PC-3 (cell line): ENCODE data around the gene DHFR. TPM values are rescaled to one million over a fixed set of nuclear protein-coding genes. Genes with fewer than 3 reads are reported as not detected.

ENCODE experiments used
- ATAC-seq: fragments of 200-7000 bp; cut with Tn5 transposase; 2 replicates; pipeline ENCODE4 v1.9.1; 2020; ENCODE audit warnings: mild to moderate bottlenecking, moderate library complexity
- BruUV-seq: library from RNA; stranded (reverse); fragments of 400-500 nt; replicated peaks from 2 replicates; lab custom pipeline; 2021; lab: Mats Ljungman, UMichigan
- CTCF ChIA-PET: fragments of 300-600 bp; sonication (Branson Sonifier 250); formaldehyde crosslinking; loops from one replicate; lab custom pipeline; 2022; ENCODE audit warnings: antibody characterized with exemption; lab: Charles Lee
- POLR2A ChIA-PET: fragments of 300-600 bp; sonication (Branson Sonifier 250); formaldehyde crosslinking; loops from one replicate; lab custom pipeline; 2022; ENCODE audit warnings: antibody characterized with exemption; ENCODE audit not compliant: unreplicated experiment; lab: Charles Lee
- DNase-seq: peaks from one replicate; pipeline ENCODE4 v3.0.0-alpha.2; 2015
- H2AFZ ChIP-seq: fragments of 300-600 bp; sonication (generic); 2 replicates; pipeline ENCODE4 v1.6.0; 2016; ENCODE audit warnings: antibody characterized with exemption, low read length
- H3F3A ChIP-seq: fragments of 300-600 bp; sonication (generic); one replicate; pipeline ENCODE4 v1.6.0; 2017; ENCODE audit warnings: antibody characterized with exemption, low read length, control low read depth, mild to moderate bottlenecking; ENCODE audit not compliant: unreplicated experiment
- H3K27ac ChIP-seq: fragments of 300-600 bp; sonication (generic); 2 replicates; pipeline ENCODE4 v1.5.1; 2016; ENCODE audit warnings: mild to moderate bottlenecking, low read length
- H3K27me3 ChIP-seq: fragments of 300-600 bp; sonication (generic); 2 replicates; pipeline ENCODE4 v1.6.1; 2016; ENCODE audit warnings: low read length, mixed read lengths
- H3K36me3 ChIP-seq: fragments of 300-600 bp; sonication (generic); 2 replicates; pipeline ENCODE4 v1.6.1; 2016; ENCODE audit warnings: low read depth, mixed run types, low read length, mixed read lengths
- H3K4me1 ChIP-seq: fragments of 300-600 bp; sonication (generic); 2 replicates; pipeline ENCODE4 v1.5.1; 2016; ENCODE audit warnings: low read length; ENCODE audit not compliant: insufficient read depth
- H3K4me2 ChIP-seq: fragments of 300-600 bp; sonication (generic); 2 replicates; pipeline ENCODE4 v1.6.0; 2016; ENCODE audit warnings: low read length
- H3K4me3 ChIP-seq: fragments of 300-600 bp; sonication (generic); 2 replicates; pipeline ENCODE4 v1.5.1; 2016; ENCODE audit warnings: mild to moderate bottlenecking, low read length, mixed read lengths
- H3K79me2 ChIP-seq: fragments of 300-600 bp; sonication (generic); 2 replicates; pipeline ENCODE4 v1.6.1; 2017; ENCODE audit warnings: low read length, mixed read lengths
- H3K9ac ChIP-seq: fragments of 300-600 bp; sonication (generic); 2 replicates; pipeline ENCODE4 v1.6.0; 2016; ENCODE audit warnings: mild to moderate bottlenecking, low read length
- H3K9me2 ChIP-seq: fragments of 300-600 bp; sonication (generic); replicated peaks from 2 replicates; pipeline ENCODE4 v1.6.1; 2016; ENCODE audit warnings: mixed run types, low read length, mixed read lengths
- H3K9me3 ChIP-seq: fragments of 300-600 bp; sonication (generic); 2 replicates; pipeline ENCODE4 v1.6.1; 2016; ENCODE audit warnings: low read length, mixed read lengths
- H4K20me1 ChIP-seq: fragments of 300-600 bp; sonication (generic); 2 replicates; pipeline ENCODE4 v1.6.1; 2016; ENCODE audit warnings: low read length, mixed read lengths
- CTCF ChIP-seq: fragments of 300-600 bp; sonication (generic); conservative IDR thresholded peaks from 2 replicates; pipeline ENCODE4 v1.5.1; 2017; ENCODE audit warnings: antibody characterized with exemption, low read depth, mild to moderate bottlenecking, low read length
- EZH2 ChIP-seq: fragments of 300-600 bp; sonication (generic); IDR thresholded peaks from one replicate; pipeline ENCODE4 v1.6.1; 2017; ENCODE audit warnings: antibody characterized with exemption, mild to moderate bottlenecking, low read length; ENCODE audit not compliant: unreplicated experiment
- EZH2phosphoT487 ChIP-seq: fragments of 300-600 bp; sonication (generic); IDR thresholded peaks from 2 replicates; pipeline ENCODE4 v1.6.1; 2018; ENCODE audit warnings: mild to moderate bottlenecking, antibody characterized with exemption, low read length, borderline replicate concordance
- intact Hi-C: fragments of 100-400 bp; cut with micrococcal nuclease; formaldehyde crosslinking; loops from 2 replicates; pipeline ENCODE4 v1.9.0; 2023
- total RNA-seq: library from RNA; depleted of rRNA; stranded (reverse); fragments of >200 nt; gene quantifications from 2 replicates; pipeline ENCODE4 v1.2.3, GENCODE V29; 2014

Gene DHFR
- total RNA-seq, 1 experiment from 2014 or later, result 22.0 TPM

- POLR2A ChIA-PET, result no interaction called here
- no peaks in the 10 kb centered on the region for H3K27me3 ChIP-seq
- intact Hi-C loops, result no loop called here
- BruUV-seq, result no TSS peak
- H3K27ac ChIP-seq, result no peak overlapping the region
- no peaks in the 10 kb centered on the region for H3K4me1 ChIP-seq
- H3K4me2 ChIP-seq, result no peak overlapping the region
- H3F3A ChIP-seq, result no peaks in the 10 kb centered on the region
- CTCF ChIA-PET, result no interaction called here
- H3K36me3 ChIP-seq, result no peaks in the 10 kb centered on the region
- ATAC-seq, result no peak
- DNase-seq, result no peak
- H3K9me2 ChIP-seq, result no peaks in the 10 kb centered on the region
- H3K79me2 ChIP-seq, result no peaks in the 10 kb centered on the region
- TF ChIP-seq EZH2, result no peak
- no peak for TF ChIP-seq CTCF
- TF ChIP-seq EZH2phosphoT487, result no peak
- H2AFZ ChIP-seq, result no peak overlapping the region
- H3K9ac ChIP-seq, result no peak overlapping the region
- H4K20me1 ChIP-seq, result no peaks in the 10 kb centered on the region
- no peaks in the 10 kb centered on the region for H3K9me3 ChIP-seq
- no peak overlapping the region for H3K4me3 ChIP-seq
Measured at GRCh38 chr5:80698369-80698768, 43.6 kb upstream of the DHFR start.

GRCh38 chr5:80697100-80697499 lies 42.3 kb upstream of the DHFR start:
- intact Hi-C loops, result no loop called here

More at GRCh38 chr5:80697100-80697499, 42.3 kb upstream of the DHFR start:
- DNase-seq, result no peak
- Histone ChIP-seq H3F3A (no peaks in the 10 kb centered on the region), H3K4me2 (no peak overlapping the region), H3K36me3 (no peaks in the 10 kb centered on the region), H4K20me1 (no peaks in the 10 kb centered on the region), H3K4me1 (no peaks in the 10 kb centered on the region), H3K79me2 (no peaks in the 10 kb centered on the region), H2AFZ (no peak overlapping the region), H3K4me3 (no peak overlapping the region), H3K9me2 (no peaks in the 10 kb centered on the region), H3K9me3 (no peaks in the 10 kb centered on the region), H3K9ac (no peak overlapping the region), H3K27ac (no peak overlapping the region), H3K27me3 (no peaks in the 10 kb centered on the region)
- POLR2A ChIA-PET, result interaction anchor here (0.6 kb wide), 1 partner anchor 790 kb away, joined by 4 read pairs; no protein-coding TSS in a partner anchor
- no peak for ATAC-seq
- CTCF ChIA-PET, result no interaction called here
- TF ChIP-seq EZH2phosphoT487, result no peak
- no peak for TF ChIP-seq CTCF
- no peak for TF ChIP-seq EZH2
- BruUV-seq, result no TSS peak
